Endodermal cell (in vitro differentiated cells): ENCODE data around the gene UNC80. TPM values are rescaled to one million over a fixed set of nuclear protein-coding genes. Genes with fewer than 3 reads are reported as not detected.

ENCODE experiments used
- DNase-seq: peaks from one replicate; pipeline ENCODE4 v3.0.0-alpha.2; 2017
- H3K27ac ChIP-seq: 2 replicates; pipeline ENCODE4 v1.5.1; 2013; ENCODE audit warnings: mild to moderate bottlenecking, low read depth, low read length, moderate library complexity
- H3K27me3 ChIP-seq: 2 replicates; pipeline ENCODE4 v1.6.1; 2013; ENCODE audit warnings: mild to moderate bottlenecking, low read length, moderate library complexity; ENCODE audit not compliant: insufficient read depth, control insufficient read depth, poor library complexity, severe bottlenecking
- H3K36me3 ChIP-seq: 2 replicates; pipeline ENCODE4 v1.7.0; 2013; ENCODE audit warnings: mild to moderate bottlenecking, low read length, moderate library complexity; ENCODE audit not compliant: control insufficient read depth, insufficient read depth
- H3K4me1 ChIP-seq: one replicate; pipeline ENCODE4 v1.7.0; 2013; ENCODE audit warnings: low read length; ENCODE audit not compliant: control insufficient read depth, insufficient read depth
- H3K4me3 ChIP-seq: 2 replicates; pipeline ENCODE4 v1.5.1; 2013; ENCODE audit warnings: mild to moderate bottlenecking, low read length, moderate library complexity
- H3K9ac ChIP-seq: 2 replicates; pipeline ENCODE4 v1.6.1; 2013; ENCODE audit warnings: mild to moderate bottlenecking, low read length, moderate library complexity; ENCODE audit not compliant: poor library complexity, severe bottlenecking; ENCODE audit errors: extremely low read depth
- H3K9me3 ChIP-seq: 2 replicates; pipeline ENCODE4 v1.6.1; 2013; ENCODE audit warnings: mild to moderate bottlenecking, low read length, moderate library complexity; ENCODE audit not compliant: control insufficient read depth
- H3K27ac Mint-ChIP-seq: 2 replicates; pipeline ENCODE4 v1.8.0; 2020; ENCODE audit warnings: mixed read lengths
- H3K27me3 Mint-ChIP-seq: 2 replicates; pipeline ENCODE4 v1.8.0; 2021; ENCODE audit warnings: mild to moderate bottlenecking, mixed read lengths; ENCODE audit not compliant: insufficient read depth
- H3K36me3 Mint-ChIP-seq: 2 replicates; pipeline ENCODE4 v1.8.0; 2020; ENCODE audit warnings: low read depth, mixed read lengths
- H3K4me1 Mint-ChIP-seq: 2 replicates; pipeline ENCODE4 v1.8.0; 2020; ENCODE audit warnings: mixed read lengths
- H3K4me3 Mint-ChIP-seq: 2 replicates; pipeline ENCODE4 v1.8.0; 2020; ENCODE audit warnings: mild to moderate bottlenecking, moderate library complexity, mixed read lengths
- H3K9me3 Mint-ChIP-seq: 2 replicates; pipeline ENCODE4 v1.8.0; 2020; ENCODE audit warnings: mild to moderate bottlenecking, mixed read lengths
- WGBS, 2 experiments: methylation state at CpG; one replicate each; pipeline versions ENCODE4 v1.1.5 to v1.1.7; 2013; ENCODE audit warnings: missing lambda C conversion rate in 2 of 2, mixed read lengths in 1 of 2; ENCODE audit not compliant: insufficient coverage in 1 of 2, insufficient read length in 1 of 2; 5-methylcytosine and 5-hydroxymethylcytosine counted together
- total RNA-seq, 2 donors: library from RNA; stranded (reverse); fragmentation: NEBNext Ultra II Directional in 1 of 2; extraction: Animal tissue kit (Norgen Biotek cat#: 25700) in 1 of 2; gene quantifications; 2 replicates in 1 of 2; 3 replicates in 1 of 2; pipeline ENCODE4 v1.2.1, GENCODE V29; 2021
- TF ChIP-seq, protein P1 (sequence below): fragments of 200-600 bp; sonication (generic); conservative IDR thresholded peaks from 2 replicates; pipeline ENCODE4 v1.5.0; 2021; ENCODE audit warnings: antibody characterized with exemption, mild to moderate bottlenecking

The UNC80 gene
- total RNA-seq, 2 donors from 2014 or later: 0.15 to 0.55 TPM

- no peaks in the 10 kb centered on the region for H3K4me1 Mint-ChIP-seq
- H3K36me3 Mint-ChIP-seq: no peaks in the 10 kb centered on the region
- TF ChIP-seq, protein P1, sequence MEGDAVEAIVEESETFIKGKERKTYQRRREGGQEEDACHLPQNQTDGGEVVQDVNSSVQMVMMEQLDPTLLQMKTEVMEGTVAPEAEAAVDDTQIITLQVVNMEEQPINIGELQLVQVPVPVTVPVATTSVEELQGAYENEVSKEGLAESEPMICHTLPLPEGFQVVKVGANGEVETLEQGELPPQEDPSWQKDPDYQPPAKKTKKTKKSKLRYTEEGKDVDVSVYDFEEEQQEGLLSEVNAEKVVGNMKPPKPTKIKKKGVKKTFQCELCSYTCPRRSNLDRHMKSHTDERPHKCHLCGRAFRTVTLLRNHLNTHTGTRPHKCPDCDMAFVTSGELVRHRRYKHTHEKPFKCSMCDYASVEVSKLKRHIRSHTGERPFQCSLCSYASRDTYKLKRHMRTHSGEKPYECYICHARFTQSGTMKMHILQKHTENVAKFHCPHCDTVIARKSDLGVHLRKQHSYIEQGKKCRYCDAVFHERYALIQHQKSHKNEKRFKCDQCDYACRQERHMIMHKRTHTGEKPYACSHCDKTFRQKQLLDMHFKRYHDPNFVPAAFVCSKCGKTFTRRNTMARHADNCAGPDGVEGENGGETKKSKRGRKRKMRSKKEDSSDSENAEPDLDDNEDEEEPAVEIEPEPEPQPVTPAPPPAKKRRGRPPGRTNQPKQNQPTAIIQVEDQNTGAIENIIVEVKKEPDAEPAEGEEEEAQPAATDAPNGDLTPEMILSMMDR: no peak
- Histone ChIP-seq H3K9ac (no peak overlapping the region), H3K4me3 (no peak overlapping the region), H3K4me1 (no peaks in the 10 kb centered on the region), H3K27ac (no peak overlapping the region), H3K9me3 (no peaks in the 10 kb centered on the region), H3K36me3 (no peaks in the 10 kb centered on the region), H3K27me3 (peaks cover 64% of the 10 kb centered on the region)
- peaks cover 89% of the 10 kb centered on the region for H3K27me3 Mint-ChIP-seq
- DNase-seq: no peak
- H3K9me3 Mint-ChIP-seq: no peaks in the 10 kb centered on the region
- no peak overlapping the region for H3K4me3 Mint-ChIP-seq
- H3K27ac Mint-ChIP-seq: no peak overlapping the region
Measured at GRCh38 chr2:209762563-209762962, 9.1 kb upstream of the UNC80 start.

- peaks cover 68% of the 10 kb centered on the region for H3K27me3 ChIP-seq
- Mint-ChIP-seq H3K4me3 (no peak overlapping the region), H3K36me3 (no peaks in the 10 kb centered on the region), H3K9me3 (no peaks in the 10 kb centered on the region), H3K27me3 (peaks cover 89% of the 10 kb centered on the region), H3K4me1 (no peaks in the 10 kb centered on the region), H3K27ac (no peak overlapping the region)
- WGBS, 2 experiments: 83 to 93% methylated on average over 1 to 3 of the region's 3 CpGs
- DNase-seq: no peak
- H3K9me3 ChIP-seq: no peaks in the 10 kb centered on the region
- TF ChIP-seq, protein P1: no peak
- no peaks in the 10 kb centered on the region for H3K4me1 ChIP-seq
- no peak overlapping the region for H3K4me3 ChIP-seq
- no peak overlapping the region for H3K9ac ChIP-seq
- H3K36me3 ChIP-seq: no peaks in the 10 kb centered on the region
- no peak overlapping the region for H3K27ac ChIP-seq
Measured at GRCh38 chr2:209763106-209763505, 8.5 kb upstream of the UNC80 start.

DNA sequence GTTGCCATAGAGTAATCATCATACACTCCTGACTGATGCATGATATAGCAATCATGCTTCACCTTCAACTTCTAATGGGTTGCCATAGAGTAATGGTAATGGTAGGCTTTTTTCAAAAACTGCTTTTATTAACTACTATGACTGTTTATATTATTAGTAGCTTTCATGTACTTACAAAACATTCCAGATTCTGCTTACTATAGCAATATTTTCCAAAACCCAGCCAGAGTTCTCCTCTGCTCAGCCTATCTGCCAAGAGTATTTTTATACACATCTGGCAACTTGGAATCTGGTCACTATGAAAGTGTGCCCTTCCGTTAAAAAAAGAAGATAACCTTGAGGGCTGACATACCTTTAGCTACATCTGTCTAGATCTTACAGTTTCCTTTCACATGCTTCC is 5.0 kb upstream of the UNC80 start:
- Mint-ChIP-seq H3K27ac (no peak overlapping the region), H3K4me1 (no peaks in the 10 kb centered on the region), H3K9me3 (no peaks in the 10 kb centered on the region), H3K36me3 (no peaks in the 10 kb centered on the region), H3K27me3 (peaks cover 86% of the 10 kb centered on the region), H3K4me3 (no peak overlapping the region)
- Histone ChIP-seq H3K9ac (no peak overlapping the region), H3K9me3 (no peaks in the 10 kb centered on the region), H3K4me1 (no peaks in the 10 kb centered on the region), H3K36me3 (no peaks in the 10 kb centered on the region), H3K4me3 (no peak overlapping the region), H3K27me3 (peaks cover 67% of the 10 kb centered on the region), H3K27ac (no peak overlapping the region)
- no peak for DNase-seq
- TF ChIP-seq, protein P1: no peak
- WGBS, 2 experiments: 96 to 100% methylated on average over 1 of the region's 1 CpG
